ENCODE data around the gene DPM2.

GRCh38 chr9:127962278-127962677 is 24.6 kb upstream of the DPM2 start:
- no peak for TF ChIP-seq POLR2A (IDR thresholded peaks at IDR 0.05; ENCODE audit: low read length)
- no peak for TF ChIP-seq GATA1 (IDR thresholded peaks at IDR 0.05; ENCODE audit: low read depth, low read length)
